H1 (cell line): ENCODE measurements around the gene POU3F2.

Experiments
- EZH2 ChIP-seq: fragments of 200-600 bp; sonication (generic); IDR thresholded peaks from 2 replicates; pipeline ENCODE4 v1.7.1; 2012; ENCODE audit warnings: low read depth, mild to moderate bottlenecking, moderate library complexity, low read length, inconsistent platforms; ENCODE audit not compliant: severe bottlenecking
- KDM1A ChIP-seq: fragments of 200-600, 300-600 bp; sonication (generic); IDR thresholded peaks from 2 replicates; pipeline ENCODE4 v1.7.1; 2016; ENCODE audit warnings: mild to moderate bottlenecking, low read length, borderline replicate concordance
- NRF1 ChIP-seq: IDR thresholded peaks from 2 replicates; pipeline ENCODE4 v1.6.1; 2011; ENCODE audit warnings: mild to moderate bottlenecking, low read depth, low read length, improper control_type of control experiment
- POLR2AphosphoS5 ChIP-seq: IDR thresholded peaks from 2 replicates; pipeline ENCODE4 v1.6.1; 2011; ENCODE audit warnings: low read depth, low read length
- TAF1 ChIP-seq: IDR thresholded peaks from 2 replicates; pipeline ENCODE4 v1.6.1; 2011; ENCODE audit warnings: mild to moderate bottlenecking, low read depth, low read length
- TF ChIP-seq, protein P1 (sequence below), 3 experiments: IDR thresholded peaks; 1 replicate in 2 of 3; 2 replicates in 1 of 3; pipeline versions ENCODE4 v1.5.1 to v1.6.1; 2011; ENCODE audit warnings: low read length in 3 of 3, mild to moderate bottlenecking in 3 of 3, inconsistent platforms in 2 of 3, low read depth in 1 of 3, moderate library complexity in 1 of 3; ENCODE audit not compliant: insufficient read depth in 1 of 3; ENCODE audit errors: control extremely low read depth in 1 of 3
- TF ChIP-seq, protein P2 (sequence below): fragments of 300-600 bp; sonication (generic); IDR thresholded peaks from 2 replicates; pipeline ENCODE4 v1.7.1; 2012; ENCODE audit warnings: low read length, moderate library complexity, mild to moderate bottlenecking, inconsistent platforms; ENCODE audit not compliant: insufficient replicate concordance

DNA sequence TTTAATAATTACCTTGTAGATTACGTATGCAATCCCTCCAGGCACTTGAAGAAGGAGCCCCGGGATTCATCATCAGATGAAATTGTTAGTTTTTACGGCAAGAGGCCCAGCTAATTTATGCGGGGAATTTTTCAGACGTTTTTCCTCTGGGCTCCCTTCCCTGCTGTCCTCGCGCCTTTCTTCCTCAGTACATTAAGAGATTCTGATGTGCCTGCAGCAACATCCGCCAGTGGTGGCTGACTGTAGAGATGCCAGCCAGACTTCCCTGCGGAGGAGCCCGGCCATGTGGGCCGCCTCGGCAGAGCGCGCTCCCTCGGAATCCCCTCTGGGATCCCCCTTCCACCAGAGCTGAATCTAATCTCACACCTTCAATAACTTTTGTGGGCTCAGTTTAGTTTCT lies 46.4 kb upstream of the POU3F2 start:
- no peak for TF ChIP-seq KDM1A
- TF ChIP-seq NRF1 = no peak
- no peak for TF ChIP-seq POLR2AphosphoS5
- TF ChIP-seq EZH2 = no peak
- TF ChIP-seq TAF1 = no peak
- TF ChIP-seq, protein P1, sequence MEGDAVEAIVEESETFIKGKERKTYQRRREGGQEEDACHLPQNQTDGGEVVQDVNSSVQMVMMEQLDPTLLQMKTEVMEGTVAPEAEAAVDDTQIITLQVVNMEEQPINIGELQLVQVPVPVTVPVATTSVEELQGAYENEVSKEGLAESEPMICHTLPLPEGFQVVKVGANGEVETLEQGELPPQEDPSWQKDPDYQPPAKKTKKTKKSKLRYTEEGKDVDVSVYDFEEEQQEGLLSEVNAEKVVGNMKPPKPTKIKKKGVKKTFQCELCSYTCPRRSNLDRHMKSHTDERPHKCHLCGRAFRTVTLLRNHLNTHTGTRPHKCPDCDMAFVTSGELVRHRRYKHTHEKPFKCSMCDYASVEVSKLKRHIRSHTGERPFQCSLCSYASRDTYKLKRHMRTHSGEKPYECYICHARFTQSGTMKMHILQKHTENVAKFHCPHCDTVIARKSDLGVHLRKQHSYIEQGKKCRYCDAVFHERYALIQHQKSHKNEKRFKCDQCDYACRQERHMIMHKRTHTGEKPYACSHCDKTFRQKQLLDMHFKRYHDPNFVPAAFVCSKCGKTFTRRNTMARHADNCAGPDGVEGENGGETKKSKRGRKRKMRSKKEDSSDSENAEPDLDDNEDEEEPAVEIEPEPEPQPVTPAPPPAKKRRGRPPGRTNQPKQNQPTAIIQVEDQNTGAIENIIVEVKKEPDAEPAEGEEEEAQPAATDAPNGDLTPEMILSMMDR (IDR thresholded peaks at IDR 0.05; ENCODE audit: control extremely low read depth in 1 of 3, insufficient read depth in 1 of 3, low read depth in 1 of 3, low read length in 3 of 3) = no peak
- TF ChIP-seq, protein P2, sequence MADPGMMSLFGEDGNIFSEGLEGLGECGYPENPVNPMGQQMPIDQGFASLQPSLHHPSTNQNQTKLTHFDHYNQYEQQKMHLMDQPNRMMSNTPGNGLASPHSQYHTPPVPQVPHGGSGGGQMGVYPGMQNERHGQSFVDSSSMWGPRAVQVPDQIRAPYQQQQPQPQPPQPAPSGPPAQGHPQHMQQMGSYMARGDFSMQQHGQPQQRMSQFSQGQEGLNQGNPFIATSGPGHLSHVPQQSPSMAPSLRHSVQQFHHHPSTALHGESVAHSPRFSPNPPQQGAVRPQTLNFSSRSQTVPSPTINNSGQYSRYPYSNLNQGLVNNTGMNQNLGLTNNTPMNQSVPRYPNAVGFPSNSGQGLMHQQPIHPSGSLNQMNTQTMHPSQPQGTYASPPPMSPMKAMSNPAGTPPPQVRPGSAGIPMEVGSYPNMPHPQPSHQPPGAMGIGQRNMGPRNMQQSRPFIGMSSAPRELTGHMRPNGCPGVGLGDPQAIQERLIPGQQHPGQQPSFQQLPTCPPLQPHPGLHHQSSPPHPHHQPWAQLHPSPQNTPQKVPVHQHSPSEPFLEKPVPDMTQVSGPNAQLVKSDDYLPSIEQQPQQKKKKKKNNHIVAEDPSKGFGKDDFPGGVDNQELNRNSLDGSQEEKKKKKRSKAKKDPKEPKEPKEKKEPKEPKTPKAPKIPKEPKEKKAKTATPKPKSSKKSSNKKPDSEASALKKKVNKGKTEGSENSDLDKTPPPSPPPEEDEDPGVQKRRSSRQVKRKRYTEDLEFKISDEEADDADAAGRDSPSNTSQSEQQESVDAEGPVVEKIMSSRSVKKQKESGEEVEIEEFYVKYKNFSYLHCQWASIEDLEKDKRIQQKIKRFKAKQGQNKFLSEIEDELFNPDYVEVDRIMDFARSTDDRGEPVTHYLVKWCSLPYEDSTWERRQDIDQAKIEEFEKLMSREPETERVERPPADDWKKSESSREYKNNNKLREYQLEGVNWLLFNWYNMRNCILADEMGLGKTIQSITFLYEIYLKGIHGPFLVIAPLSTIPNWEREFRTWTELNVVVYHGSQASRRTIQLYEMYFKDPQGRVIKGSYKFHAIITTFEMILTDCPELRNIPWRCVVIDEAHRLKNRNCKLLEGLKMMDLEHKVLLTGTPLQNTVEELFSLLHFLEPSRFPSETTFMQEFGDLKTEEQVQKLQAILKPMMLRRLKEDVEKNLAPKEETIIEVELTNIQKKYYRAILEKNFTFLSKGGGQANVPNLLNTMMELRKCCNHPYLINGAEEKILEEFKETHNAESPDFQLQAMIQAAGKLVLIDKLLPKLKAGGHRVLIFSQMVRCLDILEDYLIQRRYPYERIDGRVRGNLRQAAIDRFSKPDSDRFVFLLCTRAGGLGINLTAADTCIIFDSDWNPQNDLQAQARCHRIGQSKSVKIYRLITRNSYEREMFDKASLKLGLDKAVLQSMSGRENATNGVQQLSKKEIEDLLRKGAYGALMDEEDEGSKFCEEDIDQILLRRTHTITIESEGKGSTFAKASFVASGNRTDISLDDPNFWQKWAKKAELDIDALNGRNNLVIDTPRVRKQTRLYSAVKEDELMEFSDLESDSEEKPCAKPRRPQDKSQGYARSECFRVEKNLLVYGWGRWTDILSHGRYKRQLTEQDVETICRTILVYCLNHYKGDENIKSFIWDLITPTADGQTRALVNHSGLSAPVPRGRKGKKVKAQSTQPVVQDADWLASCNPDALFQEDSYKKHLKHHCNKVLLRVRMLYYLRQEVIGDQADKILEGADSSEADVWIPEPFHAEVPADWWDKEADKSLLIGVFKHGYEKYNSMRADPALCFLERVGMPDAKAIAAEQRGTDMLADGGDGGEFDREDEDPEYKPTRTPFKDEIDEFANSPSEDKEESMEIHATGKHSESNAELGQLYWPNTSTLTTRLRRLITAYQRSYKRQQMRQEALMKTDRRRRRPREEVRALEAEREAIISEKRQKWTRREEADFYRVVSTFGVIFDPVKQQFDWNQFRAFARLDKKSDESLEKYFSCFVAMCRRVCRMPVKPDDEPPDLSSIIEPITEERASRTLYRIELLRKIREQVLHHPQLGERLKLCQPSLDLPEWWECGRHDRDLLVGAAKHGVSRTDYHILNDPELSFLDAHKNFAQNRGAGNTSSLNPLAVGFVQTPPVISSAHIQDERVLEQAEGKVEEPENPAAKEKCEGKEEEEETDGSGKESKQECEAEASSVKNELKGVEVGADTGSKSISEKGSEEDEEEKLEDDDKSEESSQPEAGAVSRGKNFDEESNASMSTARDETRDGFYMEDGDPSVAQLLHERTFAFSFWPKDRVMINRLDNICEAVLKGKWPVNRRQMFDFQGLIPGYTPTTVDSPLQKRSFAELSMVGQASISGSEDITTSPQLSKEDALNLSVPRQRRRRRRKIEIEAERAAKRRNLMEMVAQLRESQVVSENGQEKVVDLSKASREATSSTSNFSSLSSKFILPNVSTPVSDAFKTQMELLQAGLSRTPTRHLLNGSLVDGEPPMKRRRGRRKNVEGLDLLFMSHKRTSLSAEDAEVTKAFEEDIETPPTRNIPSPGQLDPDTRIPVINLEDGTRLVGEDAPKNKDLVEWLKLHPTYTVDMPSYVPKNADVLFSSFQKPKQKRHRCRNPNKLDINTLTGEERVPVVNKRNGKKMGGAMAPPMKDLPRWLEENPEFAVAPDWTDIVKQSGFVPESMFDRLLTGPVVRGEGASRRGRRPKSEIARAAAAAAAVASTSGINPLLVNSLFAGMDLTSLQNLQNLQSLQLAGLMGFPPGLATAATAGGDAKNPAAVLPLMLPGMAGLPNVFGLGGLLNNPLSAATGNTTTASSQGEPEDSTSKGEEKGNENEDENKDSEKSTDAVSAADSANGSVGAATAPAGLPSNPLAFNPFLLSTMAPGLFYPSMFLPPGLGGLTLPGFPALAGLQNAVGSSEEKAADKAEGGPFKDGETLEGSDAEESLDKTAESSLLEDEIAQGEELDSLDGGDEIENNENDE = no peak
